ENCODE results near the gene HOXB2.

The HOXB2 gene

DNA sequence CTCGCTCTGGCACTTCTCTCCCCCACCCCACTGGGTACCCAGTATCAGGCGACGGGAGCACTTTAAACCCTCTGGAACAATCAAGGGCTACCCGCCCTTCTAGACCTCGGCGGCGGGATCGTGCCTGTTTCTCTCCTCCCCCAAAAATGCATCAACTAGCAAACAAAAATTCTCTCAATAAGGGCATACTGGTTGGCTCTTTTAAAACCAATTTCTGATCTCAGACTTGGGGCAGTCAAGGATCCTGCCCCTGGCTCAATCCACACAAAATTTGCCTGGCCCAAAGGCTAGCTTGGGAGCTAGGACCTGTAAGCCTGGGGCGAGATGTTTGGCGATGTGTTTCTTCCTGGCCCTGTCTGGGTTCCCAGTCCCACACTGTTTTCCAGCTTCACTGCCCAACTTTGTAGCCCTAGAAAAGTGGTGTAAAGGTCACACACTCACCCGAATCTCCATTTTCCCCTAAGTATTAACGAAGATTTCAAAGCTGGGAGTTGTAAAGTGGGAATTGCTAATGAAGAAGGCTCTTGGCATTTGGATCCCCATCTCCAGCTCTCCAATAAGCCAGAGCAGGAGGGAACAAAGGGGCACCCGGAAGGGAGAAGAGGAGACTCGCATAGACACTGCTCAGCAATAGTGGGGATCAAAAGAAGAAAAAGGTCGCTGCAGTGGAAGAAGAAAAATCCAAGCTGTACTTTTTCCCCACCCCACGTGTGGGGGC lies 14.4 kb upstream of the HOXB2 start:
- ATAC-seq, result no peak
- TF ChIP-seq TCF4 (CRISPR knock-in tag; IDR thresholded peaks at IDR 0.05; ENCODE audit: borderline replicate concordance) (no peak), CSDC2 (CRISPR knock-in tag; IDR thresholded peaks at IDR 0.05) (no peak), PPARA (CRISPR knock-in tag; IDR thresholded peaks at IDR 0.05; ENCODE audit: borderline replicate concordance) (no peak), ZNF8 (CRISPR knock-in tag; IDR thresholded peaks at IDR 0.05) (no peak), ZNF565 (CRISPR knock-in tag; conservative IDR thresholded peaks at IDR 0.05; ENCODE audit: low read depth) (no peak), ZC3H10 (CRISPR knock-in tag; IDR thresholded peaks at IDR 0.05) (no peak), GLIS3 (CRISPR knock-in tag; IDR thresholded peaks at IDR 0.05) (no peak), OSR1 (CRISPR knock-in tag; IDR thresholded peaks at IDR 0.05) (no peak), ZNF70 (CRISPR knock-in tag; IDR thresholded peaks at IDR 0.05) (no peak), TOX (CRISPR knock-in tag; IDR thresholded peaks at IDR 0.05; ENCODE audit: borderline replicate concordance) (no peak), ZFP3 (CRISPR knock-in tag; IDR thresholded peaks at IDR 0.05) (no peak), PATZ1 (CRISPR knock-in tag; IDR thresholded peaks at IDR 0.05; ENCODE audit: borderline replicate concordance) (no peak)
- TF ChIP-seq, protein P1, sequence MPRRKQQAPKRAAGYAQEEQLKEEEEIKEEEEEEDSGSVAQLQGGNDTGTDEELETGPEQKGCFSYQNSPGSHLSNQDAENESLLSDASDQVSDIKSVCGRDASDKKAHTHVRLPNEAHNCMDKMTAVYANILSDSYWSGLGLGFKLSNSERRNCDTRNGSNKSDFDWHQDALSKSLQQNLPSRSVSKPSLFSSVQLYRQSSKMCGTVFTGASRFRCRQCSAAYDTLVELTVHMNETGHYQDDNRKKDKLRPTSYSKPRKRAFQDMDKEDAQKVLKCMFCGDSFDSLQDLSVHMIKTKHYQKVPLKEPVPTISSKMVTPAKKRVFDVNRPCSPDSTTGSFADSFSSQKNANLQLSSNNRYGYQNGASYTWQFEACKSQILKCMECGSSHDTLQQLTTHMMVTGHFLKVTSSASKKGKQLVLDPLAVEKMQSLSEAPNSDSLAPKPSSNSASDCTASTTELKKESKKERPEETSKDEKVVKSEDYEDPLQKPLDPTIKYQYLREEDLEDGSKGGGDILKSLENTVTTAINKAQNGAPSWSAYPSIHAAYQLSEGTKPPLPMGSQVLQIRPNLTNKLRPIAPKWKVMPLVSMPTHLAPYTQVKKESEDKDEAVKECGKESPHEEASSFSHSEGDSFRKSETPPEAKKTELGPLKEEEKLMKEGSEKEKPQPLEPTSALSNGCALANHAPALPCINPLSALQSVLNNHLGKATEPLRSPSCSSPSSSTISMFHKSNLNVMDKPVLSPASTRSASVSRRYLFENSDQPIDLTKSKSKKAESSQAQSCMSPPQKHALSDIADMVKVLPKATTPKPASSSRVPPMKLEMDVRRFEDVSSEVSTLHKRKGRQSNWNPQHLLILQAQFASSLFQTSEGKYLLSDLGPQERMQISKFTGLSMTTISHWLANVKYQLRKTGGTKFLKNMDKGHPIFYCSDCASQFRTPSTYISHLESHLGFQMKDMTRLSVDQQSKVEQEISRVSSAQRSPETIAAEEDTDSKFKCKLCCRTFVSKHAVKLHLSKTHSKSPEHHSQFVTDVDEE (CRISPR knock-in tag; IDR thresholded peaks at IDR 0.05), result no peak
- TF ChIP-seq, protein P2, sequence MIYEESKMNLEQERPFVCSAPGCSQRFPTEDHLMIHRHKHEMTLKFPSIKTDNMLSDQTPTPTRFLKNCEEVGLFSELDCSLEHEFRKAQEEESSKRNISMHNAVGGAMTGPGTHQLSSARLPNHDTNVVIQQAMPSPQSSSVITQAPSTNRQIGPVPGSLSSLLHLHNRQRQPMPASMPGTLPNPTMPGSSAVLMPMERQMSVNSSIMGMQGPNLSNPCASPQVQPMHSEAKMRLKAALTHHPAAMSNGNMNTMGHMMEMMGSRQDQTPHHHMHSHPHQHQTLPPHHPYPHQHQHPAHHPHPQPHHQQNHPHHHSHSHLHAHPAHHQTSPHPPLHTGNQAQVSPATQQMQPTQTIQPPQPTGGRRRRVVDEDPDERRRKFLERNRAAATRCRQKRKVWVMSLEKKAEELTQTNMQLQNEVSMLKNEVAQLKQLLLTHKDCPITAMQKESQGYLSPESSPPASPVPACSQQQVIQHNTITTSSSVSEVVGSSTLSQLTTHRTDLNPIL (CRISPR knock-in tag; IDR thresholded peaks at IDR 0.05; ENCODE audit: low read depth), result no peak
- TF ChIP-seq, protein P3, sequence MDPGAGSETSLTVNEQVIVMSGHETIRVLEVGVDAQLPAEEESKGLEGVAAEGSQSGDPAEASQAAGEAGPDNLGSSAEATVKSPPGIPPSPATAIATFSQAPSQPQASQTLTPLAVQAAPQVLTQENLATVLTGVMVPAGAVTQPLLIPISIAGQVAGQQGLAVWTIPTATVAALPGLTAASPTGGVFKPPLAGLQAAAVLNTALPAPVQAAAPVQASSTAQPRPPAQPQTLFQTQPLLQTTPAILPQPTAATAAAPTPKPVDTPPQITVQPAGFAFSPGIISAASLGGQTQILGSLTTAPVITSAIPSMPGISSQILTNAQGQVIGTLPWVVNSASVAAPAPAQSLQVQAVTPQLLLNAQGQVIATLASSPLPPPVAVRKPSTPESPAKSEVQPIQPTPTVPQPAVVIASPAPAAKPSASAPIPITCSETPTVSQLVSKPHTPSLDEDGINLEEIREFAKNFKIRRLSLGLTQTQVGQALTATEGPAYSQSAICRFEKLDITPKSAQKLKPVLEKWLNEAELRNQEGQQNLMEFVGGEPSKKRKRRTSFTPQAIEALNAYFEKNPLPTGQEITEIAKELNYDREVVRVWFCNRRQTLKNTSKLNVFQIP (CRISPR knock-in tag; IDR thresholded peaks at IDR 0.05; ENCODE audit: borderline replicate concordance, low read depth), result no peak

DNA sequence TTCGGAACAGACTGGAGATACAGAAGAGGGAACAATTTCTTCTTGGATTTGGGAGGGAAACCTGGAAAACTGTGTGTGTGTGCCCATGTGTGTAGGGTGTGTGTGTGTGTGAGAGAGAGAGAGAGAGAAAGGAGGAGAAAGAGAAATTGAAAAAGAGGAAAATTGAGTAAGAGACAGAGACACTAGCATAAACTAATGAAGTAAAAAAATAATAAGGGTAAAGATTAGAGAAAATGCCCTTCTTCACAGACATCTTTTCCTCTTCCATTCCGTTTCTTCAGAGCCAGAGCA lies 13.9 kb upstream of the HOXB2 start:
- ATAC-seq, result no peak
- no peak for TF ChIP-seq TOX (CRISPR knock-in tag; IDR thresholded peaks at IDR 0.05; ENCODE audit: borderline replicate concordance)
- no peak for TF ChIP-seq RARB (CRISPR knock-in tag; IDR thresholded peaks at IDR 0.05)
- no peak for TF ChIP-seq ZC3H10 (CRISPR knock-in tag; IDR thresholded peaks at IDR 0.05)
- no peak for TF ChIP-seq BACH2 (CRISPR knock-in tag; IDR thresholded peaks at IDR 0.05; ENCODE audit: borderline replicate concordance)
- no peak for TF ChIP-seq PPARA (CRISPR knock-in tag; IDR thresholded peaks at IDR 0.05; ENCODE audit: borderline replicate concordance)
- no peak for TF ChIP-seq GLIS3 (CRISPR knock-in tag; IDR thresholded peaks at IDR 0.05)
- TF ChIP-seq, protein P4, sequence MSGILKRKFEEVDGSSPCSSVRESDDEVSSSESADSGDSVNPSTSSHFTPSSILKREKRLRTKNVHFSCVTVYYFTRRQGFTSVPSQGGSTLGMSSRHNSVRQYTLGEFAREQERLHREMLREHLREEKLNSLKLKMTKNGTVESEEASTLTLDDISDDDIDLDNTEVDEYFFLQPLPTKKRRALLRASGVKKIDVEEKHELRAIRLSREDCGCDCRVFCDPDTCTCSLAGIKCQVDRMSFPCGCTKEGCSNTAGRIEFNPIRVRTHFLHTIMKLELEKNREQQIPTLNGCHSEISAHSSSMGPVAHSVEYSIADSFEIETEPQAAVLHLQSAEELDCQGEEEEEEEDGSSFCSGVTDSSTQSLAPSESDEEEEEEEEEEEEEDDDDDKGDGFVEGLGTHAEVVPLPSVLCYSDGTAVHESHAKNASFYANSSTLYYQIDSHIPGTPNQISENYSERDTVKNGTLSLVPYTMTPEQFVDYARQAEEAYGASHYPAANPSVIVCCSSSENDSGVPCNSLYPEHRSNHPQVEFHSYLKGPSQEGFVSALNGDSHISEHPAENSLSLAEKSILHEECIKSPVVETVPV (CRISPR knock-in tag; IDR thresholded peaks at IDR 0.05), result no peak
- TF ChIP-seq ZNF8 (CRISPR knock-in tag; IDR thresholded peaks at IDR 0.05), result no peak
- TF ChIP-seq ESRRG (CRISPR knock-in tag; IDR thresholded peaks at IDR 0.05), result no peak
- TF ChIP-seq ZNF70 (CRISPR knock-in tag; IDR thresholded peaks at IDR 0.05), result no peak
- TF ChIP-seq, protein P2 (CRISPR knock-in tag; IDR thresholded peaks at IDR 0.05; ENCODE audit: low read depth), result no peak
- TF ChIP-seq, protein P1 (CRISPR knock-in tag; IDR thresholded peaks at IDR 0.05), result no peak
